CD14-positive monocyte (primary cell): ENCODE measurements around the gene HERC4. TPM values are rescaled to one million over a fixed set of nuclear protein-coding genes. Genes with fewer than 3 reads are reported as not detected.
"Not testable (repeated sequence)": the region's sequence is repeated elsewhere in the genome, so short reads cannot be mapped to it uniquely, and the experiment has no call there.

Experiments
- DNase-seq, 3 donors: peaks; one replicate each; pipeline ENCODE4 v3.0.0-alpha.2; 2011 to 2022
- H2AFZ ChIP-seq: 2 replicates; pipeline ENCODE4 v1.6.0; 2012; ENCODE audit warnings: mild to moderate bottlenecking, low read depth, low read length, inconsistent platforms; ENCODE audit not compliant: insufficient read depth, poor library complexity, severe bottlenecking
- H3K27ac ChIP-seq, 2 donors: 1 replicate in 1 of 2; 2 replicates in 1 of 2; pipeline ENCODE4 v1.5.1; 2012 to 2013; ENCODE audit warnings: low read length in 2 of 2, control low read depth in 1 of 2, inconsistent platforms in 1 of 2, low read depth in 1 of 2, mild to moderate bottlenecking in 1 of 2
- H3K27me3 ChIP-seq, 2 donors: one replicate each; pipeline versions ENCODE4 v1.6.0 to v1.6.1; 2011 to 2013; ENCODE audit warnings: low read length in 2 of 2; ENCODE audit not compliant: control insufficient read depth in 2 of 2, insufficient read depth in 2 of 2
- H3K36me3 ChIP-seq, 2 donors: replicated peaks in 1 of 2; 1 replicate in 1 of 2; 2 replicates in 1 of 2; pipeline versions ENCODE4 v1.5.1 to v1.6.1; 2012 to 2013; ENCODE audit warnings: low read length in 2 of 2, control low read depth in 1 of 2, inconsistent platforms in 1 of 2, mild to moderate bottlenecking in 1 of 2; ENCODE audit not compliant: insufficient read depth in 2 of 2, control insufficient read depth in 1 of 2
- H3K4me1 ChIP-seq, 2 donors: 1 replicate in 1 of 2; 2 replicates in 1 of 2; pipeline versions ENCODE4 v1.5.1 to v1.6.1; 2012 to 2013; ENCODE audit warnings: low read length in 2 of 2, control low read depth in 1 of 2, inconsistent platforms in 1 of 2, mild to moderate bottlenecking in 1 of 2, moderate library complexity in 1 of 2; ENCODE audit not compliant: insufficient read depth in 2 of 2, control insufficient read depth in 1 of 2
- H3K4me2 ChIP-seq: replicated peaks from 2 replicates; pipeline ENCODE3; 2012; ENCODE audit warnings: low read length, moderate library complexity, mild to moderate bottlenecking; ENCODE audit not compliant: poor library complexity, severe bottlenecking; ENCODE audit errors: extremely low read depth
- H3K4me3 ChIP-seq, 3 experiments: fragments of 200-600 bp in 1 of 3; sonication (generic) in 1 of 3; replicated peaks in 1 of 3; 1 replicate in 2 of 3; 2 replicates in 1 of 3; pipeline ENCODE4 v1.5.1; 2011 to 2013; ENCODE audit warnings: low read length in 3 of 3, mild to moderate bottlenecking in 3 of 3, control low read depth in 2 of 3, low read depth in 2 of 3, inconsistent platforms in 1 of 3, moderate library complexity in 1 of 3
- H3K79me2 ChIP-seq: 2 replicates; pipeline ENCODE4 v1.6.0; 2012; ENCODE audit warnings: mild to moderate bottlenecking, control low read depth, inconsistent platforms, low read length, moderate library complexity; ENCODE audit not compliant: insufficient read depth
- H3K9ac ChIP-seq: 2 replicates; pipeline ENCODE4 v1.6.0; 2017; ENCODE audit warnings: low read length, mild to moderate bottlenecking; ENCODE audit not compliant: insufficient read depth, poor library complexity, severe bottlenecking
- H3K9me3 ChIP-seq, 2 donors: replicated peaks in 1 of 2; 1 replicate in 1 of 2; 2 replicates in 1 of 2; pipeline versions ENCODE4 v1.5.1 to v1.6.1; 2012 to 2013; ENCODE audit warnings: low read length in 2 of 2, control low read depth in 1 of 2; ENCODE audit not compliant: control insufficient read depth in 1 of 2, insufficient read depth in 1 of 2
- H4K20me1 ChIP-seq: 2 replicates; pipeline ENCODE4 v1.6.0; 2012; ENCODE audit warnings: mild to moderate bottlenecking, low read length, control low read depth, moderate library complexity; ENCODE audit not compliant: insufficient read depth
- H3K27ac Mint-ChIP-seq, 7 donors: one replicate each; pipeline ENCODE4 v1.8.0; 2020; ENCODE audit warnings: mild to moderate bottlenecking in 7 of 7, mixed read lengths in 7 of 7, moderate library complexity in 6 of 7, inconsistent platforms in 2 of 7
- H3K27me3 Mint-ChIP-seq, 3 donors: one replicate each; pipeline ENCODE4 v1.8.0; 2021 to 2022; ENCODE audit warnings: low read depth in 3 of 3, mild to moderate bottlenecking in 3 of 3, mixed read lengths in 3 of 3, moderate library complexity in 3 of 3, inconsistent platforms in 1 of 3
- H3K36me3 Mint-ChIP-seq, 2 donors: one replicate each; pipeline ENCODE4 v1.8.0; 2020; ENCODE audit warnings: mixed read lengths in 2 of 2, inconsistent platforms in 1 of 2, mild to moderate bottlenecking in 1 of 2
- H3K4me1 Mint-ChIP-seq: one replicate; pipeline ENCODE4 v1.8.0; 2020; ENCODE audit warnings: mild to moderate bottlenecking, mixed read lengths
- H3K4me3 Mint-ChIP-seq, 2 donors: one replicate each; pipeline ENCODE4 v1.8.0; 2020; ENCODE audit warnings: mild to moderate bottlenecking in 2 of 2, mixed read lengths in 2 of 2, moderate library complexity in 1 of 2
- H3K9me3 Mint-ChIP-seq, 7 donors: one replicate each; pipeline ENCODE4 v1.8.0; 2020 to 2022; ENCODE audit warnings: mixed read lengths in 7 of 7, mild to moderate bottlenecking in 6 of 7, moderate library complexity in 6 of 7, inconsistent platforms in 2 of 7
- CTCF ChIP-seq: fragments of 200-600 bp; IDR thresholded peaks from one replicate; pipeline ENCODE4 v1.8.0; 2022; ENCODE audit warnings: antibody characterized with exemption, mild to moderate bottlenecking
- WGBS: methylation state at CpG from one replicate; pipeline ENCODE4 v1.1.5; 2013; ENCODE audit warnings: missing lambda C conversion rate; ENCODE audit not compliant: insufficient coverage; 5-methylcytosine and 5-hydroxymethylcytosine counted together
- intact Hi-C, 2 donors: fragments of 100-400 bp; cut with micrococcal nuclease; formaldehyde crosslinking; loops; one replicate each; pipeline versions ENCODE4 v1.15.0 to v1.15.1; 2023
- polyA plus RNA-seq, 3 donors: library from polyadenylated mRNA; depleted of rRNA in 1 of 3; unstranded in 2 of 3; stranded (reverse) in 1 of 3; fragments of 300-500 nt in 2 of 3; fragments of >200 nt in 1 of 3; fragmentation: Illumina TruSeq in 2 of 3; gene quantifications; 1 replicate in 2 of 3; 2 replicates in 1 of 3; pipeline ENCODE4 v1.2.3, GENCODE V29; 2012 to 2021

HERC4 gene
- polyA plus RNA-seq, 3 donors: 10.7 to 17.5 (median 14.3) TPM

GRCh38 chr10:67878133-67878532 lies 196.9 kb downstream of the HERC4 start:
- H3K4me3 ChIP-seq: no peak overlapping the region
- no peaks in the 10 kb centered on the region for H3K36me3 ChIP-seq
- TF ChIP-seq CTCF: no peak
- WGBS: 93% methylated on average over 3 of the region's 7 CpGs
- no peak overlapping the region for H2AFZ ChIP-seq
- DNase-seq: no peak
- peaks cover 2% of the 10 kb centered on the region for H3K4me1 Mint-ChIP-seq
- peaks cover 0 to 2% (median 0%) of the 10 kb centered on the region in 7 donors for H3K9me3 Mint-ChIP-seq
- H3K4me2 ChIP-seq: no peak overlapping the region
- H3K9ac ChIP-seq: no peak overlapping the region
- no peak overlapping the region for H3K4me3 Mint-ChIP-seq
- no peak overlapping the region for H3K27ac Mint-ChIP-seq
- H3K27me3 Mint-ChIP-seq: peaks cover 4 to 12% (median 10%) of the 10 kb centered on the region in 3 donors
- intact Hi-C loops: no loop called here
- H3K79me2 ChIP-seq: no peaks in the 10 kb centered on the region
- H3K9me3 ChIP-seq: no peaks in the 10 kb centered on the region
- H3K36me3 Mint-ChIP-seq: no peaks in the 10 kb centered on the region
- H3K27me3 ChIP-seq: no peaks in the 10 kb centered on the region
- H3K4me1 ChIP-seq: peaks cover 0 to under 1% of the 10 kb centered on the region in 2 donors
- no peak overlapping the region for H3K27ac ChIP-seq
- no peaks in the 10 kb centered on the region for H4K20me1 ChIP-seq

- WGBS: 97% methylated on average over 6 of the region's 11 CpGs
- H3K27me3 Mint-ChIP-seq: peaks cover 6 to 12% (median 10%) of the 10 kb centered on the region in 3 donors
- H3K27me3 ChIP-seq, H3K4me3 ChIP-seq, H3K27ac ChIP-seq, DNase-seq, H3K9me3 Mint-ChIP-seq, H3K36me3 ChIP-seq, H3K4me1 ChIP-seq, H3K27ac Mint-ChIP-seq, H3K4me3 Mint-ChIP-seq, H3K4me2 ChIP-seq, H3K9me3 ChIP-seq, H3K36me3 Mint-ChIP-seq, H3K9ac ChIP-seq, H3K79me2 ChIP-seq, intact Hi-C loops, H2AFZ ChIP-seq, H3K4me1 Mint-ChIP-seq, H4K20me1 ChIP-seq: not testable (repeated sequence)
Observed at GRCh38 chr10:67877421-67877820, 197.7 kb downstream of the HERC4 start.
